Measurements from ENCODE around the gene DYSF. TPM values are rescaled to one million over a fixed set of nuclear protein-coding genes. Genes with fewer than 3 reads are reported as not detected.
A peak's percentile ranks its signal among the peaks of the same experiment; 100 is the strongest.

DYSF gene
- total and polyA plus RNA-seq, 2 donors from 2014 or later: 11.3 to 19.8 TPM

DNA sequence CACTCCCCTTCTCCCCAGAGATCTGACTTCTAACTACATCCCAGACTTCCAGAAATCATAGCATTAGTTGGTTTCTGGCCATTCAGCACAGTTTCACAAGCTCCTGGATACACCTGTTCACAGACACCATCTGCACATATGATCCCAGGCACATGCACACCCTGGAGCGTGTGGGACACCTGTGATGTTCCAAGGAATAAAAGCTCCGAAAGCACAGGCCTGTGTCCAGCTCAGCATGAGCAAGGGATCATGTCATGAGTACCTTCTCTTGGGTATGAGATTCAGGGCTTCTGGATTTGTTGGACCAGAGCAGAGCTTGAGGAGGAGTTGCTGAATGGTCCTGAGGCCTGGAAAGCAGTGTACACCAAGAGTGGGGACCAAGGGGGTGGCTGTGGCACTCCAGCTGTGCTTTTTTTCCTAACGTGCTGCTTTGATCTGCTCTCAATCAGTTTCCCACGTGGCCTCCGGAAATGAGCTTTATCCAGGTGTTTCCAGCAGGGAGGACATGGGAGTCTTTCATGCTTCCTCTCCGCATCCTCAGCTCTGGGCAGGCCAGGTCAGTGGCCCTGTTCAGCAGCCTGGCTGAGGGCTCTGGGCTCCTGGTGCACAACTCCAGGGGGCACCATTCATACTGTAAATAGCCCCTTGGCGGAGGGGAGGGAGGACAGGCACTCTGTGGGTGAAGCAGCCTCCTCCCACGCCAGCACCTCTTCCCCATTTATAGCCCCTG, 1.8 kb downstream of the DYSF start:
- Histone ChIP-seq H3K9ac (ENCODE audit: low read length in 3 of 3) (no peak overlapping the region), H3K27ac (ENCODE audit: low read depth in 2 of 2, low read length in 2 of 2) (no peak overlapping the region), H3K4me3 (ENCODE audit: low read length in 3 of 3) (no peak overlapping the region), H3K36me3 (ENCODE audit: control insufficient read depth in 2 of 3, insufficient read depth in 3 of 3, low read length in 3 of 3) (no peaks in the 10 kb centered on the region), H3K27me3 (ENCODE audit: control insufficient read depth, insufficient read depth, low read length) (peaks cover 2% of the 10 kb centered on the region), H3K9me3 (ENCODE audit: control insufficient read depth in 2 of 3, insufficient read depth in 1 of 3, low read length in 3 of 3) (no peaks in the 10 kb centered on the region), H3K4me1 (ENCODE audit: control insufficient read depth in 2 of 3, insufficient read depth in 2 of 3, low read depth in 1 of 3, low read length in 3 of 3) (peaks cover 0 to 34% (median 12%) of the 10 kb centered on the region in 3 donors)
- FAIRE-seq: no peak
- no peak for DNase-seq
- intact Hi-C loops (cut with DNase I): no loop called here
- TF ChIP-seq, protein P1, sequence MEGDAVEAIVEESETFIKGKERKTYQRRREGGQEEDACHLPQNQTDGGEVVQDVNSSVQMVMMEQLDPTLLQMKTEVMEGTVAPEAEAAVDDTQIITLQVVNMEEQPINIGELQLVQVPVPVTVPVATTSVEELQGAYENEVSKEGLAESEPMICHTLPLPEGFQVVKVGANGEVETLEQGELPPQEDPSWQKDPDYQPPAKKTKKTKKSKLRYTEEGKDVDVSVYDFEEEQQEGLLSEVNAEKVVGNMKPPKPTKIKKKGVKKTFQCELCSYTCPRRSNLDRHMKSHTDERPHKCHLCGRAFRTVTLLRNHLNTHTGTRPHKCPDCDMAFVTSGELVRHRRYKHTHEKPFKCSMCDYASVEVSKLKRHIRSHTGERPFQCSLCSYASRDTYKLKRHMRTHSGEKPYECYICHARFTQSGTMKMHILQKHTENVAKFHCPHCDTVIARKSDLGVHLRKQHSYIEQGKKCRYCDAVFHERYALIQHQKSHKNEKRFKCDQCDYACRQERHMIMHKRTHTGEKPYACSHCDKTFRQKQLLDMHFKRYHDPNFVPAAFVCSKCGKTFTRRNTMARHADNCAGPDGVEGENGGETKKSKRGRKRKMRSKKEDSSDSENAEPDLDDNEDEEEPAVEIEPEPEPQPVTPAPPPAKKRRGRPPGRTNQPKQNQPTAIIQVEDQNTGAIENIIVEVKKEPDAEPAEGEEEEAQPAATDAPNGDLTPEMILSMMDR (IDR thresholded peaks at IDR 0.05; ENCODE audit: borderline replicate concordance, extremely low read depth, insufficient read depth): no peak

DNA sequence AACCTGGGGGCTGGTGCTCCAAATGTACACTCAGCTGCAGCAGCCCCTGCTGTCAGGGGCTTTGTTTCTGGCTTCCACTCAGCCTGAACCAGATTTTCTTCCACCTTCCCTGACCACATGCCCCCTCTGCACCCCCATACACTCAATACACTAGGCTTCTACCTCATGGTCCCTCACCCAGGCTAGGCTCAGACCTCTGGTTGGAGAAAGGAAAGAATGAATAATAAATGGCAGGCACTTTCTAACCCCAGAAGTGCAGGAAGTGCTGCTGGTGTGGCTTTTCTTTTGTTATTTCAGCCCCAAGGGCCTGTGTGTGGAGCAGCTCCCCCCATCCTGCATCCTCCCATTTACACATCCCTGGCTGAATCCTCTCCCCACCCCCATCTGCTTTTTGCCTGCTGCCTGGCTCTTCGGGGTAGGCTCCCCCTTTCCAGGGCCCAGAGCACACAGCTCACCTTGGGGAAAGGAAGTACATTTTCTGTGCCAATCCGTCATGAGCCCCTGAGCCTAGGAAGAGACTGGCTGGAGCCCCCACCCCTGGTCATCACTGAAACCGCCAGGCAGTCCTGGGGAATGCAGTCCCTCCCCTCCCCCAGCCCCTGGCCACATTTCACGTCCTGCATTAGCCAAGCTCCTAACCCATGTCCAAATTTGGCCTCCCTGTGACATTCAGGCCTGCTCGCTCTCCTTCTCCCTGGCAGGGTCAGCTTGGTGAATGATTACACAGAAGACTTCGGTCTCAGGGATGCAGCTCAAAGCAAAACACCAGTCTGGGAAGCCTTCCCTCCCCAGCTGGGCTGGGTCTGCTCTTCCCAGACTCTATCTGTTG, 2.6 kb downstream of the DYSF start:
- Histone ChIP-seq H3K9ac (ENCODE audit: low read length in 3 of 3) (no peak overlapping the region), H3K36me3 (ENCODE audit: control insufficient read depth in 2 of 3, insufficient read depth in 3 of 3, low read length in 3 of 3) (no peaks in the 10 kb centered on the region), H3K4me1 (ENCODE audit: control insufficient read depth in 2 of 3, insufficient read depth in 2 of 3, low read depth in 1 of 3, low read length in 3 of 3) (peaks cover 0 to 34% (median 13%) of the 10 kb centered on the region in 3 donors), H3K9me3 (ENCODE audit: control insufficient read depth in 2 of 3, insufficient read depth in 1 of 3, low read length in 3 of 3) (no peaks in the 10 kb centered on the region), H3K27me3 (ENCODE audit: control insufficient read depth, insufficient read depth, low read length) (peaks cover 2% of the 10 kb centered on the region), H3K27ac (ENCODE audit: low read depth in 2 of 2, low read length in 2 of 2) (peak overlapping the region in 1 of 2 donors; percentile 23), H3K4me3 (ENCODE audit: low read length in 3 of 3) (no peak overlapping the region)
- TF ChIP-seq, protein P1 (IDR thresholded peaks at IDR 0.05; ENCODE audit: borderline replicate concordance, extremely low read depth, insufficient read depth): no peak
- intact Hi-C loops (cut with DNase I): no loop called here
- FAIRE-seq: no peak
- peak in 2 of 5 donors; percentile 44 to 61 for DNase-seq

DNA sequence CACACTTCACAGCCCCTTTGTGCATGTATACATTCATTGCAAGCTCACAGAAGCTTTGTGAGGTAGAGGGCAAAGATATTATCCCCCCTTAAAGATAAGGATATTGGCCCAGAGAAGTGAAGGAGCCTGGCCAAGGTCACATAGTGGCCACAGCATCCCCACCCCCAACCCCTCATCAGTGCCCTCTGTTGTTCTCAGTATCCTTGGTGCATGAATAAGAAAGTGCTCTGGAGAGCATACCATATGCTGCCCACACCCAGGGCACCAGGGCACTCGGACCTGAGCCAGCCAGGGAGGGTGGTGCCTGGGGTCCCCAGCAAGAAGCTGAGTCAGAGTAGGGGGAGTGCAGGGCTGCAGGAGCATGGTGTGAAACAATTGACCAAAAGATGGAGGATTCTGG, 3.3 kb downstream of the DYSF start:
- Histone ChIP-seq H3K9ac (ENCODE audit: low read length in 3 of 3) (no peak overlapping the region), H3K4me3 (ENCODE audit: low read length in 3 of 3) (no peak overlapping the region), H3K4me1 (ENCODE audit: control insufficient read depth in 2 of 3, insufficient read depth in 2 of 3, low read depth in 1 of 3, low read length in 3 of 3) (peaks cover 0 to 34% (median 16%) of the 10 kb centered on the region in 3 donors), H3K27ac (ENCODE audit: low read depth in 2 of 2, low read length in 2 of 2) (peak overlapping the region in 1 of 2 donors; percentile 23), H3K9me3 (ENCODE audit: control insufficient read depth in 2 of 3, insufficient read depth in 1 of 3, low read length in 3 of 3) (no peaks in the 10 kb centered on the region), H3K36me3 (ENCODE audit: control insufficient read depth in 2 of 3, insufficient read depth in 3 of 3, low read length in 3 of 3) (no peaks in the 10 kb centered on the region), H3K27me3 (ENCODE audit: control insufficient read depth, insufficient read depth, low read length) (peaks cover 2% of the 10 kb centered on the region)
- TF ChIP-seq, protein P1 (IDR thresholded peaks at IDR 0.05; ENCODE audit: borderline replicate concordance, extremely low read depth, insufficient read depth): no peak
- DNase-seq (no peak), FAIRE-seq (no peak)
- intact Hi-C loops (cut with DNase I): no loop called here

Data from kidney (tissue), 14 donors.